Inferior parietal cortex (tissue), 1 donor: Measurements from ENCODE around the gene ZNF285.
"Not testable (repeated sequence)": the region's sequence is repeated elsewhere in the genome, so short reads cannot be mapped to it uniquely, and the experiment has no call there.

Experiments used
- DNase-seq: peaks from one replicate; pipeline ENCODE4 v3.0.0-alpha.2; 2016; ENCODE audit errors: extremely low spot score

Gene ZNF285

DNA sequence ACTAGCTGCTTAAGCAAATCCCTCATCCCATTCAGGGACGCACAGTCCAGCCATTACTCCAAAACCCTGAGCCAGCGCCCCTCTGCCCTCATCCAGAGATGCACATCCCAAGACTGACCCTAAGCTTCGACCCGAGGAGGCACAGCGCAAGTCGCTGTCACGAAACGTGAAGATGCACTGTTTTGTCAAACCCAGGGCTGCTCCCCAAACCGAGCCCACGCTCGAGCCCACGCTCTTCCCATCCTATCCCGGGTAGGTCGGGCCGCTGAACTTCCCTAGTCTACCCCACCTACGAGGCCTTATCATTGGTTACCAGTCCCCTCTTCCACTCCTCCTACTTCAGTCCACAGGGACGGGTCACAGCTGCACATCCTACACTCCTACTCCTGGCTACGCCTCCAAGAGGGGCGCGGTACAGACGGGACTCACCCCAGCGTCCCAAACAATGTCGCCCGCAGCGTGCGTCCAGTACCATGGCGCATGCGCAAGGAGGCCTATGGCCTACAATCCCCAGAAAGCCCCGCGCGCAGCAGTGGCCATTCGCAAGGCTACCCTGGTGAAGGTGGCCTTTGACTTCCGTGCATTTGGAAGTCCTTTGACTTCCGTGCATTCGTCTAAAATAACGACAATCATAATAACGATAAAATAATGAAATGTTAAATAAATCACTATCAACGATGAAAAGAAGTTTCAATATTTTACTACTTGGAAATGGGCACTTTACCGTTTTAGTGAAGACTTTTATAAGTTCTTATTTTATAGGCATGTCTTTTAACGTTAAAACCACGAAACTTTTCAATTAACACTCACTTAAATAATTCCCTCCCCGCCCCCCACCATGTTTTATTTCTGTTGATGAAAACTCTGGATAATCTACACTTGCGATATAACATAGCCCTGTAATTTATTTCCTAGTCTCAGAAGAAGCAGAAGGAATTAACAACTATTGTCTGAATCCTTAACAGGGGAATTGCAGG lies at the start of gene ZNF285:
Gene ZNF285 (minus strand): TSS at position 470 of the 977 bp plus-strand sequence. CDS start 4,395 bp downstream, outside the sequence.
- peak; percentile 95 for DNase-seq

- DNase-seq = peak; percentile 78
Observed at GRCh38 chr19:44447916-44448674, 46.7 kb upstream of the ZNF285 start, which contains the start of gene ZNF229. Gene ZNF229, minus strand, starts transcription at chr19:44448472. Its CDS starts 5,625 bp downstream, at chr19:44442847.

DNA sequence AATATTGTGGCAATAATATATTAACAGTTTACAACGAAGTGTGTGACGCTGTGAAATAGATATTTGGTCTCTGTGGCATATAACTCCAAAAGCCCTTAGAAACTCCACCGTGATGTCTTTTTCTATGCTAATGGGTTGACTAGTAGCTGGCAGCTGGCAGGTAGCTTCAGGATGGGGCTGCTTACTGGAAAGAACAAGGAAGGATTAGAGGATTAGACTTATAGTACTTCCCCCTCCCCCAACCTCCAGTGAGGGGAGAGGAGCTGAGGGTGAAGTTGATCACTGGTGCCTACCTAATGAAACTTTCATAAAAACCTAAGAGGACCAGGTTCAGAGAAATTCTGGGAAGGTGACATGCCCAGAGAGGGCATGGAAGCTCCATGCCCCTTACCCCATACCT lies 37.0 kb upstream of the ZNF285 start:
- no peak for DNase-seq

DNA sequence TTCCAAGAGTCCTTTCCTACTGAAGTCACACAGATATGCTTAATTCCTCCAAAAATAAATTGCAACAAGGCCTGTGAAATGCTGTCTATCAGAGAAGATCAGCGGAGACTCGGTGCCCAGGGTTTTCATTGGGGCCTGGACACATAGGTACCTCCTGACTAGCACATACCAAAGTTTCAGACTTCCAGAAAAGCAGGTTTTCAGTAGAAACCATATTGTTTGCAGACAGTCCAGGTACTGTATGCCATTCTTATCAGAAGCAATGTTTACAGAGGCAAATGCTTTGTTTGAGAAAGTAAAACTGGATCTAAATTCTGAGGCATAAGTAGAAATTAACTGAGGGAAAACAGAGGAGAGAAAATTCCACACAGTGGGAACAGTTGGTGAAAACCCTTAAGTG lies 34.0 kb upstream of the ZNF285 start:
- no peak for DNase-seq

DNA sequence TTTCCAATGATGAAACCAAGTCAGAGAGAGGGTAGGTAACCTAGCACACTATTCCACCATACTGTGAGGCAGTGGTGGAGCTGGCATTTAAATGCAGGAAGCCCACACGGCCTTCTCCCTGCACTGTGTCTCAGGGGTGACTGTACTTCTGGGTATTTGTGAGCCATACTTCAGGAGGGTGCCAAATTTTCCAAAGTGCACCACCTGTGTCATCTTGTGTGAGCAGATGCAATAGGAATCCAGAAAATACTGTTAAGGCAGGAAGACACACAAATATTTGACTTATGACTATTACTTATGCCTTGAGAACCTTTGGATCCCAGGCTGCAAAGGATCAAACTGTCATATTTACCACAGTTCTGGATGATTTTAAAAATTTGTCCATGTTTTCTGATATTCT lies 29.5 kb upstream of the ZNF285 start:
- DNase-seq = no peak

DNA sequence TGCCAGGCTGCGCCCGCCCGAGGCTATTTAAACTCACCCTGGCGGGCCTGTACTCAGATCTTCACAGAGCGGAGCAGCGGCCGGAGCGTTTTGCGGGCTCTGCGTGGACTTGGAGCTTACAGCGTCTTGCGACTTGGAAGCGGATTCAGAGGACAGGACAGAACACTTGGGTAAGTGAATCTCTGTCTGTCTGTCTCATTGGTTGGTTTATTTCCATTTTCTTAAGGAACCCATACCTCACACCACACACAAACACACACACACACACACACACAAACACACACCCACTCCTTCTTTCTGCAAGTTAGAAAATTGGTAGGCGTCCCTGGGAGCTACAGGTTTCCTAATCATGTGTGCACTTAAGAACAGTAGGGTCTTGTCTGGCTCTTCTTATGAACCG lies 14.1 kb upstream of the ZNF285 start:
- not testable (repeated sequence) for DNase-seq

DNA sequence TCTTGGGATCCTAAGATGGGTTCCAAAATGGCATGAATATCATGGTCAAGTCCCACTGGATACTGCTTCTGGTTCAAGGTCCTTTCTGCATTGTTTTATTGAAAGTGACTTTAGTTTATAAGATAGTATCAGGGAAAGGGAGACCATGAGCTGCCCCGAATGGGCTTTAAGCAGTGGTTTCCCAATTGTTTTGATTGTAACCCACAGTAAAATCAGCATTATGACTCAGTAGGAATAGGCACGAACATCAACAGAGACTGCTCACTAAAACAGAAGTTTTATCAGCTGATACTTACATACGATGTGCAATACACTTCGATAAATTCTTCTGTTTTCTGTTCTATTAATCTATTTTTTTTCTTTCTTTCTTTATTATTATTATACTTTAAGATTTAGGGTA lies 12.1 kb downstream of the ZNF285 start:
- DNase-seq = not testable (repeated sequence)

DNA sequence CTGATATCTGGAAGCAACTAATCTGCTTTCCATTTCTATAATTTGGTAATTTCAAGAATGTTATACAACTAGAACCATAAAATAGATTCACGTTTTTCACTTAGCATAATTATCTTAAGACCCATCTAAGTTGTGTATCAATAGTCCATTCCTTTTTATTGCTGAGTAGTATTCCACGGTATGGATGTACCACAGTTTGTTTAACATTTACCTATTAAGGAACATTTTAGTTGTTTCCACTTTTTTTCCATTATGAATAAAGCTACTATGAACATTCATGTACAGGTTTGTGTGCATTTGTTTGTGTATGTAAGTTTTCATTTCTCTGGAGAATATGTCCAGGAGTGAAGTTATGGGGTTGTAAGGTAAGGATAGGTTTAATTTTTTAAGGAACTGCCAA lies 26.6 kb downstream of the ZNF285 start:
- DNase-seq = no peak

DNA sequence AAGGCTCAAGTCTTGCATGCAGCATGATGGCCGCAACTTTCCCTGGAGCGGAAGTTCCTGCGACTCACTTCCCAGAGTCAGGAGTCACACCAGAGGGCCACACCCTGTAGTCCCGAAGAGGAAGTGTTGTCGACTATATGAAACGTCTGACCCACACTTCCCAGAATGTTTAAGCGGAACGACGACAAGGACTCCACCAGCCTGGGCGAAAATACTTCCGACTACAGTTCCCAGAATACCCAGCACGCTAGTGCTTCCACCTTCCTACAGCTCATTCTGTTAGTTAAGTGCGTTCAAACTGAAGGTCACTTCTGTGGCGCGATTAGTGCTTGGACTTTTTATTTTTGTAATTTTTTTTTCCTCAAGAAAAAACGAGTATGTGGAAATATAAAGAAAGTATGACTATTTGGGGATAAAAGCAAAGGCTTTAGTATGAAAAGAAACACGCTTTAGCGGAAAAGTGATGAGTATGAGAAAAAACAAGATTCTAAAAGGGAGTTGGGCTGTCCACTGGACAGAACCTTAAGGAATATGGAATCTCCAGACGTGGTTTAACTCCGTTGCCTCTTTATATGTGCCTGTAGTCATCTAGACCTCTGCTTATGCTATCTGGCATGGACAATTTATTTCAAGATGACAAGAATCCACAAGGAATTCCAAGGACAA lies 29.5 kb downstream of the ZNF285 start:
- DNase-seq = no peak

DNA sequence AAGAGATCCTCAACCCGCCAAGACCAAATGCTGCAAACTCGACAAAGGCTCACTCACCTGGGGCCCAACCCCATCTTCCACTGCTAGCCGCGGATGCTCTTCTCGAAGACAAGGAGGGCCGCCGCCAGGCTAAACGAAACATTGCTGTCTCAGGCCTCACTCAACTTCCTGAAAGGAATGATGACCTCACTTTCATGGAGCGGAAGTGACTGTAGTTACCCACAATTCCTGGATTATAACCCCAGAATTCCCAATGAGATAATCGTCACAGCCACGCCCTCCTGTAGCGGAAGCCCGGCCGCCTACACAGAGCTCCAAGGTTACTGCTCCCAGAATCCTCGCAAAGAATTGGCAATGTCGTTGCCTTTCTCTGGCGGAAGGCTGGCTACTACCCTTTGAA lies 34.4 kb downstream of the ZNF285 start:
- DNase-seq = no peak

- DNase-seq = peak; percentile 99
Observed at GRCh38 chr19:44356383-44357111, 44.9 kb downstream of the ZNF285 start, which contains the start of gene ZNF112. Gene ZNF112, minus strand, starts transcription at chr19:44356680. Its CDS starts 16,141 bp downstream, at chr19:44340539.

DNA sequence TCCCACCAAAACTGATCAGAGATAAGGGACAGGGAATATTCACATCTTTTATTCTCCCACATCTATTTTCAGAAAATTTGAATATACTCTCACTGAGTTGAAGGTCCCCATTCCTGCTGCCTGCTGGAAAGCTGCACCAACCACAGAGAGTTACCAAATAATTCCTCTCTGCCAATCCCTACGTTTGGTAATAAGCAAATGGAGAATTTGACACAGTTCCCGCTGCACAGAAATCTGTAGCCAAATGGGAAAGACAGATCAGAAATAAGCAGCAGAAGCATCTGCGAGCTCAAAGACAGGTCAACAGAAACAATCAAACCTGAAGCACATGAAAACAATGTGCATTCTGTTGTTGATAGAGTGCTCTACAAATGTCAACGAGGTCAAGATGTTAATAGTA lies 54.9 kb downstream of the ZNF285 start:
- DNase-seq = no peak

DNA sequence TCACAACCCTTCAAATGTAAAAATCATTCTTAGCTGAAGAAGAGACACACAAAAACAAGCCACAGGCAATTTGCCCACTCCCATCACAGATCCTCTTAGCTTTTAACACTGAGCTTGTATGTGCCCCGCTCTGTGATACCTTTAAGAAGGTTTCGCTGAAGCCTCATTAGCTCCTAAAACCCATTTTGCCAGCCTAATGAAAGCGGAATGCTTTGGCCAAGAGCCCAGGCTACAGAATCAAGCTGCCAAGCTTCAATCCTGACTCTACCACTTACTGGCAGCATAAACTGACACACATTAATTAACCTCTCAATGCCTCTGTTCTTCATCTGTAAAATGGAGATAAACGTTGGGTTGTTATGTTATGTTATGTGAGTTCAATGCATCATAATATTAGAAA lies 55.4 kb downstream of the ZNF285 start:
- peak; percentile 18 for DNase-seq

DNA sequence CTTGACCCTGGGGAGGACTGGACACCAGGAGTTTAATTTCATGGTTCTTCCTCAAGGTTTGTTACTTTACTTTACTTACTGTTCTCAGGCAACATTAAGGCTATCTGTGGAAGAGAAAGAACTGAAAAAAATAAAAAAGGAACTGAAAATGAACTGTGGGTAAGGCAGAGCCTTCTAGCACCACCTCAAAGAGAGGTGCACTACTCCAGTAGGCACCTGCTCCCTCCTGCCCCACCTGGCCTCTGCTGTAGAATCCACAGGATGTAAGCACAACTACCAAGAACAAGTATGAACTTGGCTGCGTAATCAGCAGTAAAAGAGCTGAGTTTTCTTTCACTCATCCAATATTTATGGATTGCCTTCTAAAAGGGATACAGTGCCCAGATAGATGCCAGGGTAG lies 57.2 kb downstream of the ZNF285 start:
- DNase-seq = no peak

DNA sequence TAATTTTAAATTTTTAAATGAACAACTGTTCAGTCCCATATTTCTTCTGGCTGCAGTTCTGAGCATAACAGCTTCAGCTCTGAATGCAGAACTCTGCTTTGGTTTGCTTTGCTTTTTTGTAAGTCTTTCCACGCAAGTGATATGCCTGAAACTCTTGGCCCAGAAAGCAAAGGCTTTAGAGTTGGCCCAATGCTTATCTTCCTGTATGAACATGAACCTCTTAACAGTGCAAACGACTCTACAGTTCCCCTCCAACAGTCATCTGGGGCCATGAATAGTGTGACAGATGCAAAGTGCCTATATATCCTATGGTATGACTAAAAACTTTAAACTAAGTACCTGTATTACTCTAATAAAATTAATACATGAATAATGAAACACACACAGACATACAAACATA lies 59.6 kb downstream of the ZNF285 start:
- no peak for DNase-seq

DNA sequence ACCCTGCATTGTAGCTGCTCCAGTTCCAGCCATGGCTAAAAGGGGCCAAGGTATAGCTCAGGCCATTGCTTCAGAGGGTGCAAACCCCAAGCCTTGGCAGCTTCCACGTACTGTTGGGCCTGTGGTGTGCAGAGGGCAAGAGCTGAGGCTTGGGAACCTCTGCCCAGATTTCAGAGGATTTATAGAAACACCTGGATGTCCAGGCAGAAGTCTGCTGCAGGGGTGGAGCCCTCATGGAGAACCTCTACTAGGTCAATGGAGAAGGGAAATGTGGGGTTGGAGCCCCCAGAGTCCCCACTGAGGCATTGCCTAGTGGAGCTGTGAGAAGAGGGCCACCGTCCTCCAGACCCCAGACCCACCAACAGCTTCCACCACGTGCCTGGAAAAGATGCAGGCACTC lies 66.8 kb downstream of the ZNF285 start:
- not testable (repeated sequence) for DNase-seq
